ENCODE data around the gene PLEK.

DNA sequence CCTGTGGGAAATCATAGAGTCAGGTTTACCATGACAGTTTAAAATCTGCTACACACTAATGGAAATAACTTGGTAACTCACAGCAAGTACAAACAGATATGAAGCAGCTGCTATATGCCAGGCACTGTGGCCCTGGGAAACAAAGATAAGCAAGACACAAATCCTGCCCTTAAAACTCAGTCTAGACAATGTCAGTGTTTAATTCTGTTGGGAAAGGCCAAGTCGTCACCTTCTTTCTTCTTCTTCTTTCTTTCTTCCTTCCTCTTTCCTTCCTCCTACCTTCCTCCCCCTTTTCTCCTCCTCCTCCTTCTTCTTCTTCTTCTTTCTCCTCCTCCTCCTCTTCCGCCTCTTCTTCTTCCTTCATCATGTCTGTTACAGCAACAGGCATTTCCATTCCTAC, 26.8 kb downstream of the PLEK start:
- TF ChIP-seq, protein P1, sequence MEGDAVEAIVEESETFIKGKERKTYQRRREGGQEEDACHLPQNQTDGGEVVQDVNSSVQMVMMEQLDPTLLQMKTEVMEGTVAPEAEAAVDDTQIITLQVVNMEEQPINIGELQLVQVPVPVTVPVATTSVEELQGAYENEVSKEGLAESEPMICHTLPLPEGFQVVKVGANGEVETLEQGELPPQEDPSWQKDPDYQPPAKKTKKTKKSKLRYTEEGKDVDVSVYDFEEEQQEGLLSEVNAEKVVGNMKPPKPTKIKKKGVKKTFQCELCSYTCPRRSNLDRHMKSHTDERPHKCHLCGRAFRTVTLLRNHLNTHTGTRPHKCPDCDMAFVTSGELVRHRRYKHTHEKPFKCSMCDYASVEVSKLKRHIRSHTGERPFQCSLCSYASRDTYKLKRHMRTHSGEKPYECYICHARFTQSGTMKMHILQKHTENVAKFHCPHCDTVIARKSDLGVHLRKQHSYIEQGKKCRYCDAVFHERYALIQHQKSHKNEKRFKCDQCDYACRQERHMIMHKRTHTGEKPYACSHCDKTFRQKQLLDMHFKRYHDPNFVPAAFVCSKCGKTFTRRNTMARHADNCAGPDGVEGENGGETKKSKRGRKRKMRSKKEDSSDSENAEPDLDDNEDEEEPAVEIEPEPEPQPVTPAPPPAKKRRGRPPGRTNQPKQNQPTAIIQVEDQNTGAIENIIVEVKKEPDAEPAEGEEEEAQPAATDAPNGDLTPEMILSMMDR (IDR thresholded peaks at IDR 0.05) = no peak
- TF ChIP-seq POLR2A (IDR thresholded peaks at IDR 0.05) = no peak
- no peak for TF ChIP-seq EP300 (IDR thresholded peaks at IDR 0.05)
- no peak for TF ChIP-seq POLR2AphosphoS5 (IDR thresholded peaks at IDR 0.05)
